ENCODE measurements around the gene AKAP8.
A peak's percentile ranks its signal among the peaks of the same experiment; 100 is the strongest.

Gene AKAP8

DNA sequence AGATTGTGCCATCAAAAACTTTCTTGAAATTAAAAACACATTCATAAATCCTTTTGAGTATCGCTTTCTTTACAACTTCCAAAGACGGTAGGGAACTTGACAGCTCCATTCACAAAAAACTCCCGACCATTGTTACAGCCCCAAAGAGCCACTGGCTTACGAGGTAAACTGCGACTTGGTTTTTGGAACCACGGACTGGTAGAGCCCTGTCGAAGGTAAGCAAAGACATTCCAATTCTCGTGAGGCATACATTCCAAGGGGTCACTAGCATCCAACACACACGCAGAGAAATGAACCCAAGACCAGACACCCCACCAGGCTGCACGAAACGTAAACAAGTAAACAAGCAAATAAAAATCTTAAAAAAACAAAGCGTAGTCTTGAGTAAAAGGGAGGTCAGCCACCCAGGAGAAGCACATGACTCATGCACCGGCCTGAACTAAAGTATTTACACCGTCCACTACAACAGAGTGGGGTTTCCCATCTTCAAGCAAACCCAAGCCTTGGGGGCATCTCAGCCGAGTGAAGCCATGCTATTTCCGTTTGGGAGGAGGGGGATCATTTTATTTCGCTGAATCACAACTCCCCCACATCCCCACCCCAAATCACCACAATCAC lies 48.7 kb downstream of the AKAP8 start:
- Histone ChIP-seq H3K27ac (peak overlapping the region; percentile 70; the same call in 1 of the 2 replicates), H3K36me3 (ENCODE audit: insufficient read depth, low read length) (no peaks in the 10 kb centered on the region), H3K9ac (ENCODE audit: insufficient read length) (peak overlapping the region; percentile 93), H3K4me3 (peak overlapping the region; percentile 98), H3K9me3 (ENCODE audit: low read depth, low read length) (no peaks in the 10 kb centered on the region)
- no peak for TF ChIP-seq FOXP2 (optimal IDR thresholded peaks at IDR 0.05; ENCODE audit: control extremely low read depth, extremely low read length, insufficient read depth)
- no peak for TF ChIP-seq EZH2 (IDR thresholded peaks at IDR 0.05)
- no peak for TF ChIP-seq POLR2AphosphoS5 (IDR thresholded peaks at IDR 0.05; ENCODE audit: borderline replicate concordance, low read depth, low read length)
- no peak for DNase-seq (ENCODE audit: low read depth, low spot score)

DNA sequence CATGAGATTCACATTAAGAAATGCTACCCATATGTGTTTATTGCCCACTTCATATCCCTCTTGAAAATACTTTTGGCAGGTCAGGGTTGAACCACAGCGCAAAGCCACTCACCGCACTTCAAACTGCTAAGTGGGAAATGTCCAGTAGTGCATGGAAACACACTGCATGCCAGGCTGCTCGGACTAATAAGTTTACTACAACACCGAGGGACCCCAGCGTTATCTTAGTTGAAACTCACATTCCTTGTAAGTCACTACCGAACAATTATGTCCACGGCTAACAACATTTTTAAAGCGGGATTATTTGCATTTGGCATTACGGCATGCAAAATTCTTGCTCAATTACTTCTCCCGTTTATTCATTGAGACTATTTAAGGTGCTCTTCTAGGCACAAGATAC lies 51.3 kb downstream of the AKAP8 start:
- Histone ChIP-seq H3K36me3 (ENCODE audit: insufficient read depth, low read length) (no peaks in the 10 kb centered on the region), H3K9ac (ENCODE audit: insufficient read length) (no peak overlapping the region), H3K9me3 (ENCODE audit: low read depth, low read length) (no peaks in the 10 kb centered on the region), H3K4me3 (no peak overlapping the region), H3K27ac (peak overlapping the region; percentile 30; the same call in 1 of the 2 replicates)
- DNase-seq (ENCODE audit: low read depth, low spot score), result no peak
- TF ChIP-seq FOXP2 (optimal IDR thresholded peaks at IDR 0.05; ENCODE audit: control extremely low read depth, extremely low read length, insufficient read depth) (no peak), EZH2 (IDR thresholded peaks at IDR 0.05) (no peak), POLR2AphosphoS5 (IDR thresholded peaks at IDR 0.05; ENCODE audit: borderline replicate concordance, low read depth, low read length) (no peak)

DNA sequence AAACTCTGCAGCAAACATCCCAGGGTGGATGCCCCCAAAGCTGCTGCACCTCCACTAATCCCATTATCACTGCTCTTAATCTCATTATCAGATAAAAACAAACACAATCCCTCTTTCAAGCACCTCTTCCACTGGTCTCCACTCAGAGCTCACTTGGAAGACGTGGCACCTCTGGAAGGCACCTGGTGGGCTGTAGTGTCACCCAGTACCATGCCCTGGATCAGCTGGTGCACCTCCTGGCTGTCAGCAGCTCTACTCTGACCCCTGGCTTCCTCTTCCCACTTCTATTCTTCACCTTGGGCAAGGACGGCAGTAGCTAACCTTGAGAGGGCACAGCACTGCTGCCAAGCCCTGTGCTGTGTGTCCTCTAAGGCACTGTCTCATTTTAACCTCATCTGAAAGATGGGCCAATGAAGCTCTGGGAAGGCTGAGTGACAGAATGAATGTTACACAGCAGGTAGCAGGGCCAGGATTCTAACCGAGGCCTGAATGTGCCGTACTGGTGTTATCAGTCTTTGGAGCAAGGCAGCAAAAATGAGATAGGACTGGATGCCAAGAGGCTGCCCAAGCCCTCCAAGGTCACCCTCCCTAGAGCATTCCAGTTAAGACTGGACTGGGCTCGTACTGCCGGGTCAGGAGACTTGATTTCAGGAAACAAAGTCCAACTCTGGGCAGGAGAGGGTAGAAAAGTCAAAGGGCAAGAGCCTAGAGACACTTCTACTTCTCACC lies 54.6 kb downstream of the AKAP8 start:
- H3K9ac ChIP-seq (ENCODE audit: insufficient read length), result no peak overlapping the region

DNA sequence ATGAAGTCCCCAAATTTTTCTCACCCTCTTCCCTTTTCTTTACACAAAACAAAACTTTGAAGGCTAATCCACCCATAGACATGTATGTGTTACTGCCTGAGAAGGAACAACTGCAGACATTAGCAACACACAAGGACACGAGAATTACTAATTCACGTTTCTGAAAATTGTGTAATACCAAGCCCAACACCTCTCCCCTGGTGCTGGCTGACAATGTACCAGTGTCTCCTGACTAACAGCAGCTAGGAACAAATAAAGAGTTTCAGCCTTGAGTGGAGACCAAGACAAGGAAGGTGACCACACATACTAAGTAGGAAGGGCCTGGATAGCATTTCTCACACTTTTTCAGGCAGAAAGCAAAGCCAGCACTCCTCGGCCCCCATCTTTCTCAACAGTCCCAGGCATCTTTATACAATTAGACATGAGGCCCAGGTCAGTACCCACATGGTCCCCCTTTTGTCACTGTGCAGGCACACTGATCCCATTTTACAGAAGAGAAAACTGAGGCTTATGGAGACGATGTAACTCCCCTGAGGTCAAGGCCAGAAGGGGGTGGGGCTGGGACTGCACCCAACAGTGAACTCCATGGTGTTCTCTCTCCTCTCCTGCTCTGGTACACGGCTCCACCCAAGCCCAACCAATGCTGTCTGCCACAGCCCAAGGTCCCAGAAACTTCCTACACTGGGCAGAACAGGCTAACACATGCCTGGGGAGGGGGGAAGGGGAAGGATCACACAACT lies 55.9 kb downstream of the AKAP8 start:
- Histone ChIP-seq H3K9ac (ENCODE audit: insufficient read length) (no peak overlapping the region), H3K9me3 (ENCODE audit: low read depth, low read length) (no peaks in the 10 kb centered on the region), H3K4me3 (no peak overlapping the region), H3K36me3 (ENCODE audit: insufficient read depth, low read length) (no peaks in the 10 kb centered on the region), H3K27ac (no peak overlapping the region)
- no peak for DNase-seq (ENCODE audit: low read depth, low spot score)
- no peak for TF ChIP-seq EZH2 (IDR thresholded peaks at IDR 0.05)
- no peak for TF ChIP-seq POLR2AphosphoS5 (IDR thresholded peaks at IDR 0.05; ENCODE audit: borderline replicate concordance, low read depth, low read length)
- no peak for TF ChIP-seq FOXP2 (optimal IDR thresholded peaks at IDR 0.05; ENCODE audit: control extremely low read depth, extremely low read length, insufficient read depth)

More for the DNA sequence above, 54.6 kb downstream of the AKAP8 start:
- H3K4me3 ChIP-seq, result no peak overlapping the region
- H3K9me3 ChIP-seq (ENCODE audit: low read depth, low read length), result no peaks in the 10 kb centered on the region
- DNase-seq (ENCODE audit: low read depth, low spot score), result no peak
- no peak for TF ChIP-seq FOXP2 (optimal IDR thresholded peaks at IDR 0.05; ENCODE audit: control extremely low read depth, extremely low read length, insufficient read depth)
- no peak for TF ChIP-seq EZH2 (IDR thresholded peaks at IDR 0.05)
- TF ChIP-seq POLR2AphosphoS5 (IDR thresholded peaks at IDR 0.05; ENCODE audit: borderline replicate concordance, low read depth, low read length), result no peak
- no peaks in the 10 kb centered on the region for H3K36me3 ChIP-seq (ENCODE audit: insufficient read depth, low read length)
- H3K27ac ChIP-seq, result no peak overlapping the region

DNA sequence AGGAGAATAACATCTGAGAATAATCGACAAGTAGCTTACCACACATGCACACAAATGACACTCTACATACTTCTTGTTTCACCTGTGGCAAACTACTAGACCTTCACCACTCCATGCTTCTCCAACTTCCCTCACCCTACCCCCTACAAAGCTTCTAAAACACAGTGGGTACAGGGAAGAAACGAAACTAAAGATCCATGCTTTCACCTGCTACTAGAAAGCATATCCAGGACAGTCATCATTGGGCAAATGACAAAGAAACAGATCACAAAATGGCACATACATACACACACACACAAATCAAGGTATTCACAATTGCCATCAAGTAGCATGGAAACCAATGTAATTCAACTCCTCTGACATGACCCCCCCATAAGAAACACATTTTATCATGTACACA lies 57.8 kb downstream of the AKAP8 start:
- Histone ChIP-seq H3K9ac (ENCODE audit: insufficient read length) (no peak overlapping the region), H3K9me3 (ENCODE audit: low read depth, low read length) (no peaks in the 10 kb centered on the region), H3K27ac (peak overlapping the region; percentile 39; the same call in 1 of the 2 replicates), H3K36me3 (ENCODE audit: insufficient read depth, low read length) (no peaks in the 10 kb centered on the region; the same call in 1 of the 2 replicates), H3K4me3 (no peak overlapping the region)
- TF ChIP-seq EZH2 (IDR thresholded peaks at IDR 0.05), result no peak
- no peak for TF ChIP-seq POLR2AphosphoS5 (IDR thresholded peaks at IDR 0.05; ENCODE audit: borderline replicate concordance, low read depth, low read length)
- TF ChIP-seq FOXP2 (optimal IDR thresholded peaks at IDR 0.05; ENCODE audit: control extremely low read depth, extremely low read length, insufficient read depth), result no peak
- no peak for DNase-seq (ENCODE audit: low read depth, low spot score)

DNA sequence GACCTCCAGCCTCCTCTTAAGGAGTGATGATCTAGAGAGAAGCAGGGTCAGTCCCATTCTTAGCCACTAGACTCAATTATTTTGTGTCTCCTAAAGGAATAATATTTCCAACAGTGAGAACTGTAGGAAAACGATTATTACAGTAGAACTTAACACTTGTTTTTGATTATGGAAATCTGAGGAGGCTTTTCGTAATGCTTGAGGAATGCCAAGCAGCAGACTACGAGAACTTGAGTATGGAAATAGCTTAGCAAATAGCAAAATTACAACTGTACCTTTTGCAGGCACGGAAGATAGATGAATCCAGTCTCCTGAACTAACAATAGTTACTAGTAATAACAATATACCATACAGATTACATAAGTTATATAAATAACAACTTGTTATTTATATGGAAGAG lies 59.5 kb downstream of the AKAP8 start:
- Histone ChIP-seq H3K9me3 (ENCODE audit: low read depth, low read length) (no peaks in the 10 kb centered on the region), H3K9ac (ENCODE audit: insufficient read length) (no peak overlapping the region), H3K4me3 (no peak overlapping the region), H3K36me3 (ENCODE audit: insufficient read depth, low read length) (no peaks in the 10 kb centered on the region; the same call in 1 of the 2 replicates), H3K27ac (peak overlapping the region; percentile 40)
- no peak for DNase-seq (ENCODE audit: low read depth, low spot score)
- no peak for TF ChIP-seq FOXP2 (optimal IDR thresholded peaks at IDR 0.05; ENCODE audit: control extremely low read depth, extremely low read length, insufficient read depth)
- no peak for TF ChIP-seq EZH2 (IDR thresholded peaks at IDR 0.05)
- TF ChIP-seq POLR2AphosphoS5 (IDR thresholded peaks at IDR 0.05; ENCODE audit: borderline replicate concordance, low read depth, low read length), result no peak

DNA sequence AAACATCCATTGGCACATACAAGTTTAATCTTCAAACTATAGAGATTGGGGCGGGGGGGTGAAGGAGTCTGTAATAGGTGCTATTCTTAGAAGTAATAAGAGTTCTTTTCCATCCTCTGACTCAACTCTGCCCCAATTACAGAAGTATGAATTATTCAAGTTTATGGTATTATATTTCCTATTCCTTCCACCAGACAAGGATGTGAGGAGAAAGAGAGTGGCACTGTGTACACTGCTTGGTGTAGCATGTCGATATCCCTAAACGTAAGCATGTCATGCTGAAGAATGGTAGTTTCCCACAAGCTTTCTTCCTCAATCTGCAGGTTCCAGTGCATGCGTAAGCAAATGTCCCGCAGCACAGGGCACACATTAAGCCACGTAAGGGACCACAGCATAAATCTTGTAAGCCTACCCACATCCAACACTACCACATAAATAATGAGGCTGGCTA lies 61.3 kb downstream of the AKAP8 start:
- Histone ChIP-seq H3K27ac (no peak overlapping the region), H3K9me3 (ENCODE audit: low read depth, low read length) (no peaks in the 10 kb centered on the region), H3K9ac (ENCODE audit: insufficient read length) (no peak overlapping the region), H3K36me3 (ENCODE audit: insufficient read depth, low read length) (no peaks in the 10 kb centered on the region; the same call in 1 of the 2 replicates), H3K4me3 (no peak overlapping the region)
- DNase-seq (ENCODE audit: low read depth, low spot score), result no peak
- no peak for TF ChIP-seq POLR2AphosphoS5 (IDR thresholded peaks at IDR 0.05; ENCODE audit: borderline replicate concordance, low read depth, low read length)
- TF ChIP-seq FOXP2 (optimal IDR thresholded peaks at IDR 0.05; ENCODE audit: control extremely low read depth, extremely low read length, insufficient read depth), result no peak
- no peak for TF ChIP-seq EZH2 (IDR thresholded peaks at IDR 0.05)

Data from SK-N-MC (cell line).